GM12874 (cell line): ENCODE measurements around the gene COL8A1.

Source experiments
- TF ChIP-seq, protein P1 (sequence below): IDR thresholded peaks from 2 replicates; pipeline ENCODE4 v1.5.1; 2011; ENCODE audit warnings: low read depth, mild to moderate bottlenecking, control low read depth, low read length, moderate library complexity; ENCODE audit not compliant: insufficient read depth

The COL8A1 gene

DNA sequence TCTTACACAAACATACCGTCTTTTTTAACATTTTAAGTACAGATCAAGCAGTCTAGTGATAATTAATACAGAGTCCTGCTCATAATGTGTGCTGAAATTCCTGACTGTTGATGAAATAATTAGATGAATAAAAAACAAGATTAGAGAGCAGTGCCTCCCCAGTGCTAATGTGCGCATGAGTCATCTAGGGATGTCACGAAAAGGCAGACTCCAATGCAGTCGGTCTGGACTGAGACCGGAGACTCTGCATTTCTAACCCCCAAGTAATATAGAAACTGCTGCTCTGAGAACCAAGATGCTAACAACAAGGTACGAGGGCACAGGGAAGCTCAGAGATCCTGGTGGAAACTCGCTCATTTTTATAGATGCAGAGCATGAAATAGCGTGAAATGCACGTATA lies 61.4 kb downstream of the COL8A1 start:
- TF ChIP-seq, protein P1, sequence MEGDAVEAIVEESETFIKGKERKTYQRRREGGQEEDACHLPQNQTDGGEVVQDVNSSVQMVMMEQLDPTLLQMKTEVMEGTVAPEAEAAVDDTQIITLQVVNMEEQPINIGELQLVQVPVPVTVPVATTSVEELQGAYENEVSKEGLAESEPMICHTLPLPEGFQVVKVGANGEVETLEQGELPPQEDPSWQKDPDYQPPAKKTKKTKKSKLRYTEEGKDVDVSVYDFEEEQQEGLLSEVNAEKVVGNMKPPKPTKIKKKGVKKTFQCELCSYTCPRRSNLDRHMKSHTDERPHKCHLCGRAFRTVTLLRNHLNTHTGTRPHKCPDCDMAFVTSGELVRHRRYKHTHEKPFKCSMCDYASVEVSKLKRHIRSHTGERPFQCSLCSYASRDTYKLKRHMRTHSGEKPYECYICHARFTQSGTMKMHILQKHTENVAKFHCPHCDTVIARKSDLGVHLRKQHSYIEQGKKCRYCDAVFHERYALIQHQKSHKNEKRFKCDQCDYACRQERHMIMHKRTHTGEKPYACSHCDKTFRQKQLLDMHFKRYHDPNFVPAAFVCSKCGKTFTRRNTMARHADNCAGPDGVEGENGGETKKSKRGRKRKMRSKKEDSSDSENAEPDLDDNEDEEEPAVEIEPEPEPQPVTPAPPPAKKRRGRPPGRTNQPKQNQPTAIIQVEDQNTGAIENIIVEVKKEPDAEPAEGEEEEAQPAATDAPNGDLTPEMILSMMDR, result no peak

DNA sequence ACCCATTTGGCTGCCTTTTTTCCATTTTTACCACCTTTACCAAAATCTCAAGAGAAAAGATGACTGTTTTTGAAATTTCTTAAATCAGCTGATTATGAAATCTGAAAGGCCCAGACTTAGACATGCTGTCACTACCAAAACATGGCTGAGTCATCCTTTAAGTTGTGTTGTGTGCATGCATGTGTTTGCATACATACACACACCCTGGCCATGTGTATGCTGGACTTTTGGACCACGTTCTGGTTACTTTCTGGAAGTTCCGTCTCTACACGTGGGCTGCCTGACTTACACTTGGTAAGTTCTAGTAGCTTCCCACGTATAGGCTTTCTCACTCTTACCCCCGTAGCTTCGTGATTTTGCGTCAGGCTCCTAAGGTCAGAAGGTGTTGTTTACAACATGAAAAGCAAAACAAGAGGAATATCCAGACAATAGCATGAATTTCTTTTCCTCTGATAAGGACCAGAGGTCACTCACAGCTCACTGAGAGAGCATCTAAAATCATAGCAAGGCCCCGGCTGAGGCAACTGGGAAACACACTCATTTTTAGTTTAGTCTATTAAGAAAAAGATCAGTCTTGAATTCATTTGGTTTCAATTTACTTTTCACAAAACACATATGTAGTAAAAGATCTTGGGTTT lies 62.4 kb downstream of the COL8A1 start:
- TF ChIP-seq, protein P1, result no peak

DNA sequence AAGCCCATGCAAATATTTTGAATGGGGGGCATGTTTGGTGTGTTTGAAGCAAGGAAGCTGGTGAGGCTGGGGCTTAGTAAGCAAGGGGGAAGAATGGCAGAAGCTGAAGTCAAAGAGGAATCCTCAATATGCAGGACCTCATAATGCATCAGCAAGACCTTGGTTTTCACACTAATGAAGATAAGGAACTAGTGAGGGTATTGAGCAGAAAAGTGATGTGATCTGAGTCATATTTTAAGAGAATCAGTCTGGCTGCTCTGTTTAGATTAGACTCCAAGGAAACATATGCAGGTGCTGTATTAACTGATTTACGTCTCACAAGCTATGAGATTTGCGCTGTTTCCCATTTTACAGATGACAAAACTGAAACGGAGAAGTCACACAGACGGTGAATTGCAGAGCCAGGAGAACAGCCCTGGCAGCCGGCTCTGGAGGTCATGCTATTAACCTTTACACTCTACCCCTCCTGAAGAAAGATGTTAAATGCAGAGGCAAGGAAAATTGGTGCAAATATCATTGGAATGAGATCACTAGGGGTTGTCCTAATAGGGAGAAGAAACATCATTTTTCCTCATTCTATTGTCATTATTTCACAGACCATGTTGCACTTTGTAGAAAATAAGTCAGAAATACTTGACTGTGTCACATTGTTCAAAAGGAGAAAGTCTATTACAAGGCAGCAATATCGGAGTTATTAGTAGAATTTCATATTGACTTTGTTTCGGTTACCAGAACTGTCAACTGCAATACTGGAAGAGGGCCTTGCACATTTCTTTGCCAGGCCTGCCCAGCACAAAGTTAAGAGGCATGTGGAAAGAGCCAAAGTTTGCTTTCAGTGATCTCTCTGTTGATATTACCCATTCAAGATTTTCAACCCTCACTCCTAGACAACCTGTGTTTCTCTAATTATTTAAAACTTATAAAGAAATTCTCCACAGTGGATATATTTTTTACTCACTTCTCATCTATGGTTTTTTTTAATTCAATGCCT lies 64.9 kb downstream of the COL8A1 start:
- TF ChIP-seq, protein P1, result no peak

DNA sequence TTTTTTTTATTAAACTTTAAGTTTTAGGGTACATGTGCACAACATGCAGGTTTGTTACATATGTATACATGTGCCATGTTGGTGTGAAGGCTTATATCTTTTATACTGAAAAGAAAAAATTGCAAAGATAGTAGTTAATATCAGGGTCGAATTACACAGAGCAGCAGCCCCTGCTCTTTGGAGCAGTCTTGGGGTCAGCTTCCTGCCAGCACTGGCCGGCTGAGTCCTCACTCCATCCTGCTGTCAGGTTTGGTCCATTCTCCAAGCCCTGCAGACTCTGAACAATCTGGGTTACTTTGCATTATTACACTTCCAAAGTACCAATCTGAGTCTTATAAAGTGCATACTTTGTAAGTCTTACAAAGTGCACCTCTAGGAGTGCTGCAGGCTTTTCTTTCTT lies 66.0 kb downstream of the COL8A1 start:
- TF ChIP-seq, protein P1, result no peak

DNA sequence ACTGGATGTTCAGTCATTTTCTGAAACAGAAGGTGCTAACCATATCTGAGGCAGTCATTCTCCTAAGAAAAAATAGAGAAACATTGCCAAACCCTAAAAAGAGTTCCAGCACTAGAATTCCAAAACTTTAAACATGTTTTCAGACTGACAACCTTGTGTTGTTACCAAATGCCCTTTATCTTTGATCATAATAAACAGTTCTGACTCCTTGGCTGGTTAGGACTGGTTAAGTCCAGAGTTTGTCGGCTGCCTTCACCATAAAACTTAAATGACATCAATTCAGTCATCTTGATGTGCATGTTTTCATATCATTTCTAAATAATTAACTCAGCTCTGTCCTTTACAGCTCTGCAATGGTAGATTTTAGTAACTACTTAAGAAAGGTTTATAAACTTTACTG lies 68.0 kb downstream of the COL8A1 start:
- TF ChIP-seq, protein P1, result no peak

DNA sequence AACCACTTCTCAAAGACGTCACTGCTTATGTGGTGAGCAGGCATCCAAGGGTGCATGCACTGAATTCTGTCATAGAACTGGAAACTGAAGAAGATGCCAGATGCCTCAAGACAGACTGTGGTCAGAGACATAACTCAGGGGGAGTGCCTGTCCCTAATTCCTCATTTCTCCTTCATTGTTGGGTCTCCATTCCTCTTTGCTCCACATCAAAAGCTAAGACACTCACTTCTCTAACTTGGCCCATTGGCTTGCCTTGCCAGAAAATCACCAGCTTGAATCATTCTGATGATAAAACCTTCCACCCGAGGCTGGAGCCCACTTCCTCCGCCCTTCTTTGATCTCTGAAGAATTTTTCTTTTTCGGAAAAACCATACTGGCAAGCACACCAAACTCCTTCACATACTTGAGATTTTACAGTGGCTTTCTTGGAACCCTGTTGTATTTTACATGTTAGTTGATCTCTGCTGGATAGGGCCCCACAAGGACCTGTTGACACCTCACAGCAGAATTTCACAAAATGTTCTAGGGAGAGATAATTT lies 69.9 kb downstream of the COL8A1 start:
- TF ChIP-seq, protein P1, result no peak

DNA sequence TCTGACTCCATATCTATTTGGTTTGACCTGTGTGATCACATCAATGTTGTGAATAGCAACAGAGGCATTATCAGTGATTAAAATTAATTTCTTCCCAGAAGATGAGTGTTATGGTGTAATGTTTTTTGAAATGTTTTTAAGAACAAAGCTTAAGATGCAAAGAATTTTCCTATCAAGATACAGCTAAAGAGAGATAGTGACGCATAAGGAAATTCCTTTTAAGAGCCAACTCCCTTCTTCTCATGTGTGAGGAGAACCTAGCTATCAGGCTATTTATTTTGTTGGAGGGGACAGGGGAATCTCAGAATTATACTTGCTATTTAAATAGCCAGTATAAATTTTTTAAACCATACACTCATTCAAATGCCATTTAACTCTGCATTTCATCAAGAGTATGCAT lies 71.3 kb downstream of the COL8A1 start:
- TF ChIP-seq, protein P1, result no peak
